ENCODE results near the gene EGLN2. TPM values are rescaled to one million over a fixed set of nuclear protein-coding genes. Genes with fewer than 3 reads are reported as not detected.

The EGLN2 gene
- total RNA-seq, 2 donors from 2014 or later: 87.4 to 99.8 TPM

GRCh38 chr19:40776932-40777644 is 21.9 kb upstream of the EGLN2 start:
- no peak for TF ChIP-seq CTCF (conservative IDR thresholded peaks at IDR 0.05)
- H3K27ac Mint-ChIP-seq: peak overlapping the region; percentile 100
- H3K4me3 Mint-ChIP-seq: peak overlapping the region; percentile 85
- H3K27me3 Mint-ChIP-seq (ENCODE audit: insufficient read depth): no peaks in the 10 kb centered on the region
- H3K4me1 ChIP-seq (ENCODE audit: control insufficient read depth, insufficient read depth, low read length): no peaks in the 10 kb centered on the region
- H3K9me3 Mint-ChIP-seq: no peaks in the 10 kb centered on the region
- peak; percentile 96 for DNase-seq
- peak overlapping the region; percentile 91 for H3K4me3 ChIP-seq (ENCODE audit: low read length)
- H3K27me3 ChIP-seq (ENCODE audit: control insufficient read depth, insufficient read depth, low read length, poor library complexity, severe bottlenecking): no peaks in the 10 kb centered on the region
- no peaks in the 10 kb centered on the region for H3K9me3 ChIP-seq (ENCODE audit: control insufficient read depth, low read length)
- H3K27ac ChIP-seq (ENCODE audit: low read depth, low read length): peak overlapping the region; percentile 100
- peaks cover 7% of the 10 kb centered on the region for H3K36me3 Mint-ChIP-seq (ENCODE audit: low read depth)
- 25 to 35% methylated on average over 7 to 13 of the region's 13 CpGs for WGBS, 2 experiments (ENCODE audit: insufficient coverage in 1 of 2, insufficient read length in 1 of 2)
- peak overlapping the region; percentile 87 for H3K9ac ChIP-seq (ENCODE audit: extremely low read depth, low read length, poor library complexity, severe bottlenecking)
- H3K4me1 Mint-ChIP-seq: peaks cover 7% of the 10 kb centered on the region
- H3K36me3 ChIP-seq (ENCODE audit: control insufficient read depth, insufficient read depth, low read length): no peaks in the 10 kb centered on the region

GRCh38 chr19:40777645-40777936 is 21.4 kb upstream of the EGLN2 start:
- WGBS, 2 experiments (ENCODE audit: insufficient coverage in 1 of 2, insufficient read length in 1 of 2): 0% methylated on average over 9 to 10 of the region's 10 CpGs
- Histone ChIP-seq H3K9me3 (ENCODE audit: control insufficient read depth, low read length) (no peaks in the 10 kb centered on the region), H3K9ac (ENCODE audit: extremely low read depth, low read length, poor library complexity, severe bottlenecking) (peak overlapping the region; percentile 87), H3K4me1 (ENCODE audit: control insufficient read depth, insufficient read depth, low read length) (no peaks in the 10 kb centered on the region), H3K27me3 (ENCODE audit: control insufficient read depth, insufficient read depth, low read length, poor library complexity, severe bottlenecking) (no peaks in the 10 kb centered on the region), H3K4me3 (ENCODE audit: low read length) (peak overlapping the region; percentile 91), H3K36me3 (ENCODE audit: control insufficient read depth, insufficient read depth, low read length) (no peaks in the 10 kb centered on the region), H3K27ac (ENCODE audit: low read depth, low read length) (peak overlapping the region; percentile 100)
- Mint-ChIP-seq H3K27ac (peak overlapping the region; percentile 100), H3K4me1 (peaks cover 7% of the 10 kb centered on the region), H3K9me3 (no peaks in the 10 kb centered on the region), H3K36me3 (ENCODE audit: low read depth) (peaks cover 10% of the 10 kb centered on the region), H3K4me3 (peak overlapping the region; percentile 85), H3K27me3 (ENCODE audit: insufficient read depth) (no peaks in the 10 kb centered on the region)
- DNase-seq: no peak
- TF ChIP-seq CTCF (conservative IDR thresholded peaks at IDR 0.05): no peak

GRCh38 chr19:40777937-40778705 is 20.9 kb upstream of the EGLN2 start, which contains the start of gene RAB4B:
Gene RAB4B (plus strand): TSS chr19:40778247. CDS start chr19:40778376, 129 bp downstream.
- H3K27ac ChIP-seq (ENCODE audit: low read depth, low read length): peak within 1 kb of the TSS; percentile 100
- H3K4me3 Mint-ChIP-seq: peak within 1 kb of the TSS; percentile 85
- peak within 1 kb of the TSS; percentile 100 for H3K27ac Mint-ChIP-seq
- no peaks in the 10 kb centered on the region for H3K9me3 Mint-ChIP-seq
- H3K4me1 Mint-ChIP-seq: peaks cover 7% of the 10 kb centered on the region
- H3K9ac ChIP-seq (ENCODE audit: extremely low read depth, low read length, poor library complexity, severe bottlenecking): peak within 1 kb of the TSS; percentile 87
- H3K9me3 ChIP-seq (ENCODE audit: control insufficient read depth, low read length): no peaks in the 10 kb centered on the region
- H3K27me3 Mint-ChIP-seq (ENCODE audit: insufficient read depth): no peaks in the 10 kb centered on the region
- H3K4me3 ChIP-seq (ENCODE audit: low read length): peak within 1 kb of the TSS; percentile 91
- no peaks in the 10 kb centered on the region for H3K4me1 ChIP-seq (ENCODE audit: control insufficient read depth, insufficient read depth, low read length)
- 0% methylated on average over 7 to 56 of the region's 56 CpGs for WGBS, 2 experiments (ENCODE audit: insufficient coverage in 1 of 2, insufficient read length in 1 of 2)
- no peaks in the 10 kb centered on the region for H3K27me3 ChIP-seq (ENCODE audit: control insufficient read depth, insufficient read depth, low read length, poor library complexity, severe bottlenecking)
- DNase-seq: peak; percentile 100
- H3K36me3 ChIP-seq (ENCODE audit: control insufficient read depth, insufficient read depth, low read length): no peaks in the 10 kb centered on the region
- peaks cover 10% of the 10 kb centered on the region for H3K36me3 Mint-ChIP-seq (ENCODE audit: low read depth)
- no peak for TF ChIP-seq CTCF (conservative IDR thresholded peaks at IDR 0.05)

Measured in endodermal cell (in vitro differentiated cells).